Mononuclear cell (primary cell): ENCODE data around the gene ISLR. TPM values are rescaled to one million over a fixed set of nuclear protein-coding genes. Genes with fewer than 3 reads are reported as not detected.

ENCODE experiments used
- H3K27me3 ChIP-seq: 2 replicates; pipeline ENCODE4 v1.6.0; 2011; ENCODE audit warnings: low read length, control low read depth; ENCODE audit not compliant: insufficient read depth
- H3K4me1 ChIP-seq: 2 replicates; pipeline ENCODE4 v1.5.1; 2011; ENCODE audit warnings: mild to moderate bottlenecking, low read length, control low read depth; ENCODE audit not compliant: insufficient read depth
- H3K4me3 ChIP-seq: 2 replicates; pipeline ENCODE4 v1.5.1; 2011; ENCODE audit warnings: mild to moderate bottlenecking, low read length, moderate library complexity
- H3K9me3 ChIP-seq: 2 replicates; pipeline ENCODE4 v1.5.1; 2011; ENCODE audit warnings: low read depth, mild to moderate bottlenecking, control low read depth, low read length
- total RNA-seq: library from RNA; depleted of rRNA; stranded (reverse); fragments of >200 nt; gene quantifications from one replicate; pipeline ENCODE4 v1.2.3, GENCODE V29; 2012

Gene ISLR
- total RNA-seq, 1 donor, result not detected

- H3K27me3 ChIP-seq, result peaks cover 91% of the 10 kb centered on the region
- H3K4me1 ChIP-seq, result peaks cover 27% of the 10 kb centered on the region
- no peak overlapping the region for H3K4me3 ChIP-seq
- no peaks in the 10 kb centered on the region for H3K9me3 ChIP-seq
Observed at GRCh38 chr15:74133694-74134386, 39.7 kb upstream of the ISLR start.

- Histone ChIP-seq H3K27me3 (peaks cover 88% of the 10 kb centered on the region), H3K9me3 (no peaks in the 10 kb centered on the region), H3K4me1 (peaks cover 20% of the 10 kb centered on the region), H3K4me3 (no peak overlapping the region)
Observed at GRCh38 chr15:74134387-74135027, 39.0 kb upstream of the ISLR start.

GRCh38 chr15:74135041-74135565 is 38.4 kb upstream of the ISLR start:
- H3K27me3 ChIP-seq, result peaks cover 85% of the 10 kb centered on the region

GRCh38 chr15:74136540-74136813 is 37.0 kb upstream of the ISLR start:
- Histone ChIP-seq H3K4me1 (peaks cover 16% of the 10 kb centered on the region), H3K9me3 (no peaks in the 10 kb centered on the region), H3K27me3 (peaks cover 83% of the 10 kb centered on the region), H3K4me3 (no peak overlapping the region)

More at GRCh38 chr15:74135041-74135565, 38.4 kb upstream of the ISLR start:
- Histone ChIP-seq H3K4me1 (peaks cover 16% of the 10 kb centered on the region), H3K9me3 (no peaks in the 10 kb centered on the region), H3K4me3 (no peak overlapping the region)

GRCh38 chr15:74136814-74137536 is 36.5 kb upstream of the ISLR start:
- peaks cover 16% of the 10 kb centered on the region for H3K4me1 ChIP-seq
- peaks cover 83% of the 10 kb centered on the region for H3K27me3 ChIP-seq
- H3K4me3 ChIP-seq, result no peak overlapping the region
- no peaks in the 10 kb centered on the region for H3K9me3 ChIP-seq

GRCh38 chr15:74137537-74137894 is 36.0 kb upstream of the ISLR start:
- Histone ChIP-seq H3K27me3 (peaks cover 79% of the 10 kb centered on the region), H3K4me1 (peaks cover 16% of the 10 kb centered on the region), H3K4me3 (no peak overlapping the region), H3K9me3 (no peaks in the 10 kb centered on the region)

- Histone ChIP-seq H3K9me3 (no peaks in the 10 kb centered on the region), H3K27me3 (peaks cover 68% of the 10 kb centered on the region), H3K4me1 (peaks cover 16% of the 10 kb centered on the region), H3K4me3 (no peak overlapping the region)
Observed at GRCh38 chr15:74138642-74139041, 34.9 kb upstream of the ISLR start.

GRCh38 chr15:74141591-74141990 is 31.9 kb upstream of the ISLR start:
- Histone ChIP-seq H3K4me3 (no peak overlapping the region), H3K27me3 (peaks cover 56% of the 10 kb centered on the region), H3K9me3 (no peaks in the 10 kb centered on the region), H3K4me1 (peaks cover 6% of the 10 kb centered on the region)

- Histone ChIP-seq H3K4me3 (no peak overlapping the region), H3K9me3 (no peaks in the 10 kb centered on the region), H3K4me1 (no peaks in the 10 kb centered on the region), H3K27me3 (peaks cover 49% of the 10 kb centered on the region)
Observed at GRCh38 chr15:74144153-74144775, 29.2 kb upstream of the ISLR start.

GRCh38 chr15:74146277-74146800 is 27.2 kb upstream of the ISLR start:
- Histone ChIP-seq H3K4me3 (no peak overlapping the region), H3K27me3 (peaks cover 38% of the 10 kb centered on the region), H3K9me3 (no peaks in the 10 kb centered on the region), H3K4me1 (no peaks in the 10 kb centered on the region)

- Histone ChIP-seq H3K9me3 (no peaks in the 10 kb centered on the region), H3K4me1 (no peaks in the 10 kb centered on the region), H3K4me3 (no peak overlapping the region), H3K27me3 (peaks cover 34% of the 10 kb centered on the region)
Observed at GRCh38 chr15:74147051-74147450, 26.5 kb upstream of the ISLR start.

GRCh38 chr15:74155766-74156417 is 17.6 kb upstream of the ISLR start:
- Histone ChIP-seq H3K9me3 (no peaks in the 10 kb centered on the region), H3K4me3 (no peak overlapping the region), H3K27me3 (peaks cover 6% of the 10 kb centered on the region), H3K4me1 (no peaks in the 10 kb centered on the region)

- H3K4me1 ChIP-seq, result no peaks in the 10 kb centered on the region
- H3K4me3 ChIP-seq, result no peak overlapping the region
- no peaks in the 10 kb centered on the region for H3K9me3 ChIP-seq
- peaks cover 6% of the 10 kb centered on the region for H3K27me3 ChIP-seq
Observed at GRCh38 chr15:74156678-74157411, 16.7 kb upstream of the ISLR start.
